Stimulated activated CD4-positive, alpha-beta T cell treated with anti-CD3 and anti-CD28 coated beads, Interleukin-1b, Interleukin-23, amount 100 ng/mL, for 48 hours (primary cell): ENCODE measurements around the gene ST6GAL2.

ENCODE experiments used
- DNase-seq: peaks from one replicate; pipeline ENCODE4 v3.0.0-alpha.2; 2020

ST6GAL2 gene, protein sequence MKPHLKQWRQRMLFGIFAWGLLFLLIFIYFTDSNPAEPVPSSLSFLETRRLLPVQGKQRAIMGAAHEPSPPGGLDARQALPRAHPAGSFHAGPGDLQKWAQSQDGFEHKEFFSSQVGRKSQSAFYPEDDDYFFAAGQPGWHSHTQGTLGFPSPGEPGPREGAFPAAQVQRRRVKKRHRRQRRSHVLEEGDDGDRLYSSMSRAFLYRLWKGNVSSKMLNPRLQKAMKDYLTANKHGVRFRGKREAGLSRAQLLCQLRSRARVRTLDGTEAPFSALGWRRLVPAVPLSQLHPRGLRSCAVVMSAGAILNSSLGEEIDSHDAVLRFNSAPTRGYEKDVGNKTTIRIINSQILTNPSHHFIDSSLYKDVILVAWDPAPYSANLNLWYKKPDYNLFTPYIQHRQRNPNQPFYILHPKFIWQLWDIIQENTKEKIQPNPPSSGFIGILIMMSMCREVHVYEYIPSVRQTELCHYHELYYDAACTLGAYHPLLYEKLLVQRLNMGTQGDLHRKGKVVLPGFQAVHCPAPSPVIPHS

DNA sequence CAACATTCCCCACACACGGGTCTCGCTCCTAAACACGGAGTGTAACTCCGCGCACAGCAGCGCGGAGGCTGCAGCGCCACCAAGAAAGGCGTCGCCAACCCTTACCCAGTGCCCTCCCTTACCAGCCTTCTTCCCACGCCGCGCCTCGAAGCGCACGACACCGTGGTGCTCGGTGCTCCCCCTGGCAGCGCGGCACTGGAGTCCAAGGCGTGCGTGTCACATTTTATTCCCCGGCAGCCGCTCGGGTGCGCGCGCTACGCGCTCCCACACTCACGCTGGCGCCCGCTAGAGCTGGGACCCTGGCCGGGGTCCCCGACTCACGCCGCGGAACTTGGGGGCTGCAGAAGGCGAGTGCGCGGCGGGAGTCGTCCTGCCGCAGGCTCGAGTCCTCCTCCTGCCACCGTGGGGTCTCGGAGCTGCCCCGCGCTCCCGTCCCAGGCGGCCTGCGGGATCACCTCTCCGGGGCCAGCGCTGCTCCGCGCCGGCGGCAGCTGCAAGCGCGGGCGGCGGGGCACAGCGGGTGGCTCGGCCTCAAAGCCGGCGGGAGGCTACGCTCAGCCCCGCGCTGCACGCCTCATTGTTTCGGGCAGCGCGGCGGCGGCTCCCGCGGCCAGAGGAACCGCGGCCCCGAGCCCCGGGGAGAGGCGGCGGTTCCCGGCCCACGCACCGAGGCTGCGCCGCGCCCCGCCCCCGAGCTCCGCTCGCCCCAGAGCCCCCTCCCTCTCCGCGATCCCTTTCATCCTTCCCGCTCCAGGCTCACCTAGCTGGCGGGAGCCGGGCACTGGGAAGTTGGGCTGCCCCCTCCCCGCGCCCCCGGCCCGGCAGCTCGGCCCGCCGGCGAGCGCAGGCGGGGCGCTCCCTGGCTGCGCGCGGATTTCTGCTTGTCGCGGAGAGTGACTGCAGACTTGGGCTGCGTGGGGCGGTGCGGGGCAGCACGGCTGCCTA is at the start of gene ST6GAL2:
Gene ST6GAL2, minus strand, starts transcription at position 197 of the 945 bp plus-strand sequence. CDS start 42,190 bp downstream, outside the sequence.
- DNase-seq: no peak

- no peak for DNase-seq
Observed at GRCh38 chr2:106932644-106933043, 46.7 kb upstream of the ST6GAL2 start.

- no peak for DNase-seq
Observed at GRCh38 chr2:106931717-106932335, 45.9 kb upstream of the ST6GAL2 start.

- no peak for DNase-seq
Observed at GRCh38 chr2:106921451-106921850, 35.5 kb upstream of the ST6GAL2 start.

GRCh38 chr2:106919012-106919411 is 33.0 kb upstream of the ST6GAL2 start:
- no peak for DNase-seq

DNA sequence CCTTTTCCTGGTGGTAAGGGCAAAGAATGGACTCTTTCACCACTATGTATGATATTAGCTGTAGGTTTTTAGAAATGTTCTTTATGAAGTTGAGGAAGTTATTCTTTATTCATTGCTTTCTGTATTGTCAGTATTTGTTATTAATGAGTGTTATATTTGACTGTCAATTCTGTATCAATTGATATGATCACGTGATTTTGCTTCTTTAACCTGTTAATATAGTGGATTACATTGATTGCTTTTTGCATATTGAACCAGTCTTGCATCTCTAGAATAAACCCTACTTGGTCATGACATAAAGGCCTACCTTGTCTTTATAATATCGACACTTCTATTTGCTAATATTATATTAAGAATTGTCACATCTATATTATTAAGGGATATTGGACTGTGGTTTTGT is 18.3 kb upstream of the ST6GAL2 start:
- no peak for DNase-seq

DNA sequence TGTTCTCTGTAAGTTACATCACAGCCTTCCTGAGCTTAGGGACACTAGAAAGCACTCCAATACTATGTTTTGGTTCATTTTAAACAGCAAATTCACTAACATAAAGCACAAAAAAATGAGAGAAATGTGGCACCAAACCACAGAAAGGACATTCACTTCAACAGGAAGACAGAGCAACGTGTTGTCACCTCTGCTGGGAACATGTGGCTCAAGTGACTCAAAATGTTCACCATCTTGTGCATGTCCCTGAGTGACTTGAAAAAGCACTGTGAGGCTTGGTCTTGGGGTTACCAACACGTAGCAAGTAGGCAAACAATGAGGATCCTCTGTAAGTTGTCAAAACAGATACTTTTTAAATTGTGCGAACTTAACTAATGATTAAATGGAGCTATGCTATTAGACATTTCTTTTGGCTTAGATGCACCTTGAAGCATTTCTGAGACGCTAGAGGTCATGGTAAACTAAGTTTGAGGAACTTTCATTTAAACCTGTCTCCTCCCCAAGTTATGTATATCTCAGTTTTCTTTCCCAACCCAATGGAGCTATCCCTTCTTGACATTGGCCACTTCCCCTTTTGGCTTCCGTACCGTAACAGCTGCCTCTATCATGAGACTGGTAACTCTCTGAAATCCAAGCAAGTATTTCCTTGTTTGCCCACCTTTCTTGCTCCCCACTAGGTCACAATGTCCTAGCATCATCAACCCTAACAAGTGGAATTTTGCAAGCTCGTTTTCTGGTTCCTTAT is 14.0 kb upstream of the ST6GAL2 start:
- no peak for DNase-seq

- DNase-seq: no peak
Observed at GRCh38 chr2:106894545-106894944, 8.6 kb upstream of the ST6GAL2 start.

- no peak for DNase-seq
Observed at GRCh38 chr2:106892048-106892447, 6.1 kb upstream of the ST6GAL2 start.

- no peak for DNase-seq
Observed at GRCh38 chr2:106890606-106891005, 4.6 kb upstream of the ST6GAL2 start.

DNA sequence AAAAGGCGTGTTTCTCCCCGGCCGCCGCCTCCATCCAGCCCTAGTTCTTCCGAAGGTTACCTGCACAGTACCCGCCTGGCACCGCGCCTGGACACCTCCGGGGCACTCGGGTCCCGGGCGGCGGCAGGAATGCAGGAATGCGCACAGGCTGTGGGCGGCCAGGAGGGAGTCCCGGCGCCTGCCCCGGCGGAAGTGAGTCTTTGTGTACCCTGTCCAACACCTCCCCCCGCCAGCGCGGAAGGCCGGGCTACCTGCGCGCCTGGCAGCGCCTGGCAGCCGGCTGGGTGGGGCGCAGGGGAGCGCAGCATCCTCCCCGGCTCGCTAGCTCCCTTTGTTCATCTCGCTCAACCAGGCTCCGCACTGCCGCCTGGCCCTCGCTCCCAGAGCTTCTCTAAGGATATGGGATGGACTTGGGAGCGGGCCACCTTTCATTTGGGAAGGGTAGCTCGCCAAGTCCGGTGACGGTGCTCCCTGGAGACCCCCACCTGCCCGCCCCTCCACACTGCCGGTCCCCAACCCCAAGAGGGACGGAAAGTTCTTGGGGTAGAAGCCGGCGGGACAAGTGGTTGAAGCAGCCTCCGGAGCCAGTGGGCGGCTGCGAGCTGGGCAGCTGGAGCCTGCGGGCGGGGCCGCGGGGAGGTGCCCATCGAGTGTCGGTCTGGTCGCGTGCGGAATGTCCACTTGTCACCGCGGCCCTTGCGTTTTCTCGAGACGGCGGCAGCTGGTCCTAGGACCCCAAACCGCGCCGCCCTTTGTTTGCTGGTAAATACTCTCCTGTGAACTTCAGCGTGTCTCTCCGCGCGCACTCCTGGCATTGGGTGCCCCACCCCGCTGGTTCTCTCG is 1.2 kb upstream of the ST6GAL2 start:
- no peak for DNase-seq

GRCh38 chr2:106885329-106885728 is 638 bp downstream of the ST6GAL2 start:
- no peak for DNase-seq

GRCh38 chr2:106882673-106883072 is 3.3 kb downstream of the ST6GAL2 start:
- no peak for DNase-seq

DNA sequence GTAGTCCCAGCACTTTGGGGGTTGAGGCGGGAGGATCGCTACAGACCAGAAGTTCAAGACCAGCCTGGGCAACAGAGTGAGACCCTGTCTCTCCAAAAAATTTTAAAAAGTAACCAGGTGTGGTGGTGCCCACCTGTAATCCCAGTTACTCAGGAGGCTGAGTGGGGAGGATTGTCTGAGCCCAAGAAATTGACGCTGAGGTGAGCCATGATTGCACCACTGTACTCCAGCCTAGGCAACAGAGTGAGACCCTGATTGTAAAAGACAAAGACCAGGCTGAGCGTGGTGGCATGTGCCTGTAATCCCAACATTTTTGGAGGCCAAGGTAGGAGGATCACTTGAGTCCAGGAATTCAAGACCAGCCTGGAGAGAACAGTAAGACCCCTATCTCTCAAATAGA is 7.8 kb downstream of the ST6GAL2 start:
- DNase-seq: no peak

GRCh38 chr2:106876699-106877098 is 9.3 kb downstream of the ST6GAL2 start:
- DNase-seq: no peak

DNA sequence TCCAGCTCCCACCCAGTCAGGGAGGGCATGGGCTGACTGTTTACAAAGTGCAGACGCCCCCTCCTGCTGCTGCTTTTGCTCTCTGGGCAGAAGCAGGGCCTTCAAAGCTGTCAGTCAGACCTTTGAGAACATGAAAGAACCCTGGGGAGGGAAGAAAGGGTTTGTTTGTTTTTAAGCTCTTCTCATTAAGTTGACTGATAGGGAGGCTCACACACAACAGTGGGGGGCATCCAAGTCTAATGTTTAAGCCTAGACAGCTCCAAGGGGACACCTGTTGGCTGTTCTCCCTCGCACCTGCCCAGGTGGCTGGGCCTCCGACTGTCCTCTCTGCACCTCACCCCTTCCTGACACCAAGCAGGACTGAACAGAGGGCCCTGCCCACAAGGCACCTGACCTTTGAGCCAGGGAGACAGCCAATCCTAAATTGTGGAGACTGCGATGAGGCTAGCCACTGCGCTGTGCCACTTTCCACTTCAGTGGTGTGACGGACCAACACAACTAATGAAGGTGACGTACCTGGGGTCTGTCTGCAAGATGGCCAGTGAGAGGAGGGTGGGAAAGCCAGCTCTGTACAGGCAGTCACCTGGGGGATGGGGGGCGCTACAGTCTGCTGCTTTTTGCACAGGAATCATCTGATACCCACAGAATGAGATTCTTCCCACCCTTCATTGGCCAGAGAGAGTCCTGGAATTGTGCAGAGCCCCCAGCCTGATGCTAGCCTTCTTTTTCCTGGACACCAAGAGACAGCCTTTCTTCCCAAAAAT is 16.3 kb downstream of the ST6GAL2 start:
- no peak for DNase-seq

- no peak for DNase-seq
Observed at GRCh38 chr2:106868275-106868674, 17.7 kb downstream of the ST6GAL2 start.

DNA sequence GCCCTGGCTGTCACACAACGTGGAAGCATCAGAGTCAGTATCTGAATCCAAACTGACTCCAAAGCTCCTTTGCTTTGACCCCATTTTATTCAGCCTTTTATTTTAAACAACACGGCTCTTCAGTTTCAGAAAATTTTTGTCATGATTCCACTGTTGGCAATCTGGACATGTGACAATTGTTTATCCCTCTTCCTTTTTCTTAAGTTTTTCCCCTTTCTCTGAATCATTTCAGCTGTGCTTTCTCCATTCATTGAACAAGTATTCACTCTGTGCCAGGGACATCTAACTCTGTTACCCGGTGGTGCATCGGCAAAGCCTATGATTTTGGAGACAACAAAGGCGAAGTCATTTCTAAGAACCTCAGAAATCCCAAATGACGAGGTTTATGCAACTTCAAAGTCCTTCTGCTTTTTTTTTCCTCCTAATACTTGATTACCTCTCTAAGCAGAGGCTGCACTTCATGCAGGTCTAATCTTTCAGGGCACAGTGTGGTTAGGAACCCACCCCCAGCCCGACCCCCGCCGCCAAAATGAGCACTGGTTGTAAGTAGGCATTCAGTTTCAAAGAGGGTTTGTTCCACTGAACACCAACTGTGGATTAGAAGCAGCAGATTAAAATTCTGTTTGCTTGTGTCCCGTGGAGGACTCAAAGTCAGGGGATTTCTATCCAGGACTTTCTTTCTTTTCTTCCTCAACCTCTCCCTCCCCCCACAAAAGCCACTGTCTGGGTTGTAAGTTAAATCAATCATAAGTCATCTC is 18.6 kb downstream of the ST6GAL2 start:
- DNase-seq: no peak

DNA sequence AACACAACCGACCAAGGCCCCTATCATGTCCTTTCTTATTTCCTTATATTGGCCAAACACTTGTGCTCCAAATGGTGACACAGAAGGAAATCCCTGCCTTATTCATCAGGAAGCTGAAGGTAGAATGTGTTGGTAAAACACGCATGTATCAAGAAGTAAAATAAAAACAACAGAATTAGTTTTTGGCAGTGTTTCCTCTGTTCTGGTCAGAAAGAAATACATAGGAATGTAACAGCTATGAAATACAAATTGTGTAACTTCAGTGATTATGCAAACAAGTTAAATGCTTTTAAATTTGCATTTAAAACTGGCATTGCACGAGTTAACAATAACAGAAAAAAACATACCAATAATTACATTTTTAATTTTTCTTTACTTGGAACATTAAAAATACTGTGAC is 19.3 kb downstream of the ST6GAL2 start:
- DNase-seq: no peak

- DNase-seq: no peak
Observed at GRCh38 chr2:106864051-106864450, 21.9 kb downstream of the ST6GAL2 start.
